Lower lobe of right lung (tissue), 2 donors: ENCODE data around the gene NXPH2. TPM values are rescaled to one million over a fixed set of nuclear protein-coding genes. Genes with fewer than 3 reads are reported as not detected.
"Not testable (repeated sequence)": the region's sequence is repeated elsewhere in the genome, so short reads cannot be mapped to it uniquely, and the experiment has no call there.

Experiments used
- ATAC-seq, 2 donors: fragments of 200-7000 bp; cut with Tn5 transposase; one replicate each; pipeline ENCODE4 v1.9.1; 2020 to 2022; ENCODE audit warnings: mild to moderate bottlenecking in 2 of 2, moderate library complexity in 2 of 2
- DNase-seq: peaks from one replicate; pipeline ENCODE4 v3.0.0-alpha.2; 2020
- H3K27ac ChIP-seq: fragments of 200-600 bp; one replicate; pipeline ENCODE4 v1.8.0; 2022
- H3K27me3 ChIP-seq: fragments of 200-600 bp; one replicate; pipeline ENCODE4 v1.8.0; 2022; ENCODE audit warnings: low read depth
- H3K36me3 ChIP-seq: fragments of 200-600 bp; one replicate; pipeline ENCODE4 v1.8.0; 2022; ENCODE audit warnings: mild to moderate bottlenecking
- H3K4me1 ChIP-seq: fragments of 200-600 bp; one replicate; pipeline ENCODE4 v1.8.0; 2022
- H3K4me3 ChIP-seq: fragments of 200-600 bp; one replicate; pipeline ENCODE4 v1.8.0; 2022; ENCODE audit warnings: mild to moderate bottlenecking
- H3K9me3 ChIP-seq: fragments of 200-600 bp; one replicate; pipeline ENCODE4 v1.8.0; 2022
- CTCF ChIP-seq: fragments of 200-600 bp; IDR thresholded peaks from one replicate; pipeline ENCODE4 v1.8.0; 2022; ENCODE audit warnings: antibody characterized with exemption, mild to moderate bottlenecking
- intact Hi-C: fragments of 100-400 bp; cut with DNase I; formaldehyde crosslinking; loops from one replicate; pipeline ENCODE4 v1.11.0; 2022
- total RNA-seq: library from RNA; stranded (reverse); fragmentation: NEBNext Ultra II Directional; extraction: Animal tissue kit (Norgen Biotek cat#: 25700); gene quantifications from one replicate; pipeline ENCODE4 v1.2.1, GENCODE V29; 2021
- donor health status: DM: no; HTN: yes; CAD: no; lungs with severe emphysema.

Gene NXPH2
- total RNA-seq, 1 donor from 2014 or later, result not detected

- no peak overlapping the region for H3K4me3 ChIP-seq
- H3K27me3 ChIP-seq, result no peaks in the 10 kb centered on the region
- DNase-seq (no peak), ATAC-seq (no peak)
- no peak overlapping the region for H3K27ac ChIP-seq
- no peak for TF ChIP-seq CTCF
- intact Hi-C loops, result no loop called here
- no peaks in the 10 kb centered on the region for H3K36me3 ChIP-seq
- no peaks in the 10 kb centered on the region for H3K4me1 ChIP-seq
- H3K9me3 ChIP-seq, result no peaks in the 10 kb centered on the region
Observed at GRCh38 chr2:138654146-138654545, 126.0 kb downstream of the NXPH2 start.

GRCh38 chr2:138652378-138652777 is 127.8 kb downstream of the NXPH2 start:
- no peak overlapping the region for H3K4me3 ChIP-seq
- intact Hi-C loops, result no loop called here
- no peak overlapping the region for H3K27ac ChIP-seq
- no peaks in the 10 kb centered on the region for H3K9me3 ChIP-seq
- no peaks in the 10 kb centered on the region for H3K36me3 ChIP-seq
- TF ChIP-seq CTCF, result no peak
- DNase-seq (no peak), ATAC-seq (no peak)
- H3K27me3 ChIP-seq, result no peaks in the 10 kb centered on the region
- no peaks in the 10 kb centered on the region for H3K4me1 ChIP-seq

GRCh38 chr2:138649571-138649970 is 130.6 kb downstream of the NXPH2 start:
- no peaks in the 10 kb centered on the region for H3K27me3 ChIP-seq
- no peak overlapping the region for H3K4me3 ChIP-seq
- DNase-seq (no peak), ATAC-seq (no peak)
- intact Hi-C loops, result no loop called here
- H3K27ac ChIP-seq, result no peak overlapping the region
- no peaks in the 10 kb centered on the region for H3K4me1 ChIP-seq
- H3K36me3 ChIP-seq, result no peaks in the 10 kb centered on the region
- no peaks in the 10 kb centered on the region for H3K9me3 ChIP-seq
- no peak for TF ChIP-seq CTCF

- intact Hi-C loops, result no loop called here
- H3K27me3 ChIP-seq, result no peaks in the 10 kb centered on the region
- DNase-seq, result no peak
- ATAC-seq, result no peak
- H3K27ac ChIP-seq, result no peak overlapping the region
- no peaks in the 10 kb centered on the region for H3K9me3 ChIP-seq
- no peak overlapping the region for H3K4me3 ChIP-seq
- TF ChIP-seq CTCF, result no peak
- H3K36me3 ChIP-seq, result no peaks in the 10 kb centered on the region
- H3K4me1 ChIP-seq, result no peaks in the 10 kb centered on the region
Observed at GRCh38 chr2:138648606-138649005, 131.6 kb downstream of the NXPH2 start.

- intact Hi-C loops, H3K4me3 ChIP-seq, H3K27ac ChIP-seq, ATAC-seq, H3K9me3 ChIP-seq, DNase-seq, H3K27me3 ChIP-seq, H3K4me1 ChIP-seq, H3K36me3 ChIP-seq: not testable (repeated sequence)
Observed at GRCh38 chr2:138644776-138645175, 135.4 kb downstream of the NXPH2 start.

GRCh38 chr2:138640921-138641676 is 139.1 kb downstream of the NXPH2 start:
- no peaks in the 10 kb centered on the region for H3K9me3 ChIP-seq
- no peak overlapping the region for H3K4me3 ChIP-seq
- ATAC-seq, result no peak
- H3K36me3 ChIP-seq, result no peaks in the 10 kb centered on the region
- no peak for DNase-seq
- no peaks in the 10 kb centered on the region for H3K4me1 ChIP-seq
- TF ChIP-seq CTCF, result no peak
- no peak overlapping the region for H3K27ac ChIP-seq
- intact Hi-C loops, result no loop called here
- H3K27me3 ChIP-seq, result no peaks in the 10 kb centered on the region
